Stomach (tissue), 9 donors: ENCODE measurements around the gene CYSTM1. TPM values are rescaled to one million over a fixed set of nuclear protein-coding genes. Genes with fewer than 3 reads are reported as not detected.

Experiments
- DNase-seq, 2 donors: peaks; one replicate each; pipeline versions ENCODE4 v3.0.0 to v3.0.0-alpha.2; 2013 to 2019
- H3K27ac ChIP-seq, 5 donors: fragments of 200-600 bp in 4 of 5; sonication (generic) in 4 of 5; one replicate each; pipeline ENCODE4 v1.5.1; 2013 to 2019; ENCODE audit warnings: mild to moderate bottlenecking in 1 of 5, moderate library complexity in 1 of 5
- H3K27me3 ChIP-seq, 3 donors: fragments of 200-600 bp; sonication (generic); one replicate each; pipeline ENCODE4 v1.5.1; 2017 to 2019; ENCODE audit warnings: mixed run types in 1 of 3
- H3K36me3 ChIP-seq, 4 donors: fragments of 200-600 bp; sonication (generic); 1 replicate in 3 of 4; 2 replicates in 1 of 4; pipeline ENCODE4 v1.5.1; 2016 to 2019
- H3K4me1 ChIP-seq, 4 donors: fragments of 200-600 bp; sonication (generic); one replicate each; pipeline ENCODE4 v1.5.1; 2016 to 2019
- H3K4me3 ChIP-seq, 4 donors: fragments of 200-600 bp; sonication (generic) in 3 of 4; one replicate each; pipeline ENCODE4 v1.5.1; 2016 to 2019; ENCODE audit warnings: mild to moderate bottlenecking in 1 of 4
- H3K9me3 ChIP-seq, 4 donors: fragments of 200-600 bp; sonication (generic); one replicate each; pipeline ENCODE4 v1.5.1; 2016 to 2019
- EP300 ChIP-seq: sonication (generic); formaldehyde crosslinking; IDR thresholded peaks from one replicate; pipeline ENCODE4 v1.6.1; 2017; ENCODE audit warnings: antibody characterized with exemption
- POLR2A ChIP-seq, 4 donors: fragments of 450-650 bp; IDR thresholded peaks; one replicate each; pipeline ENCODE4 v1.6.1; 2016; ENCODE audit warnings: antibody characterized with exemption in 4 of 4, control low read depth in 2 of 4, mild to moderate bottlenecking in 1 of 4, moderate library complexity in 1 of 4
- POLR2AphosphoS5 ChIP-seq, 3 donors: sonication (generic); formaldehyde crosslinking; IDR thresholded peaks; one replicate each; pipeline ENCODE4 v1.6.1; 2016; ENCODE audit warnings: antibody characterized with exemption in 3 of 3
- WGBS, 5 donors: extraction: QIAGEN DNeasy Blood & Tissue Kit in 3 of 5; methylation state at CpG; one replicate each; pipeline versions ENCODE4 v1.1.5 to v1.1.7; 2013 to 2018; 5-methylcytosine and 5-hydroxymethylcytosine counted together
- intact Hi-C: fragments of 100-400 bp; cut with DNase I; formaldehyde crosslinking; loops from one replicate; pipeline ENCODE4 v1.15.1; 2023; ENCODE audit warnings: low total_unique reads
- polyA plus RNA-seq, 3 donors: library from polyadenylated mRNA; stranded (reverse); fragments of 200-250 nt; gene quantifications; one replicate each; pipeline ENCODE4 v1.2.3, GENCODE V29; 2013
- total RNA-seq, 5 donors: library from RNA; depleted of rRNA; stranded (reverse); fragments of >200 nt; gene quantifications; one replicate each; pipeline versions ENCODE4 v1.1.0 to v1.2.3, GENCODE V29; 2014 to 2016
- TF ChIP-seq, protein P1 (sequence below), 7 experiments: fragments of 450-650 bp in 4 of 7; fragments of 200-600 bp in 3 of 7; sonication (generic) in 3 of 7; IDR thresholded peaks; one replicate each; pipeline ENCODE4 v1.5.1; 2016 to 2019; ENCODE audit warnings: antibody characterized with exemption in 7 of 7, control low read depth in 2 of 7, mild to moderate bottlenecking in 1 of 7
- donor health status: healthy with polysubstance abuse.
- donor health status: Bipolar disorder and iron deficiency.
- donor health status: healthy.

CYSTM1 gene
- total and polyA plus RNA-seq, 8 donors = 23.2 to 3,028 (median 321) TPM

DNA sequence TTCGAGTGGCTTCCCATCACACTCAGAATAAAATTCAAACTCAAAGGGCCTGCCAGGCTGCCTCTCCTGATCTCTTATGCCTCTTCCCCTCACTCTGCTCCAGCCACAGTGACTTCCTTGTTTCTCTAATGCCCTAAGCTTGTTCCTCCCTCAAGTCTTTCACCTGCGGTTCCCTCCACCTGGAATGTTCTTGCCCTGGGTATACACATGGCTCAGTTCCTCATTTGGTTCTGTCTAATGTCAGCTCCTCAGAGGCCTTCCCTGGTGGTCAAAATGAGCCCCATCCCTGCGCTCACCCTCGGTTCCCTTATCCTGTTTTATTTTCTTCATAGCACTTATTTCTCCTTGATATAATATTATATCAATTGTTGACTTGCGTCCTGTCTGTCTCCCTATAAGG, 12.7 kb upstream of the CYSTM1 start:
- TF ChIP-seq, protein P1, sequence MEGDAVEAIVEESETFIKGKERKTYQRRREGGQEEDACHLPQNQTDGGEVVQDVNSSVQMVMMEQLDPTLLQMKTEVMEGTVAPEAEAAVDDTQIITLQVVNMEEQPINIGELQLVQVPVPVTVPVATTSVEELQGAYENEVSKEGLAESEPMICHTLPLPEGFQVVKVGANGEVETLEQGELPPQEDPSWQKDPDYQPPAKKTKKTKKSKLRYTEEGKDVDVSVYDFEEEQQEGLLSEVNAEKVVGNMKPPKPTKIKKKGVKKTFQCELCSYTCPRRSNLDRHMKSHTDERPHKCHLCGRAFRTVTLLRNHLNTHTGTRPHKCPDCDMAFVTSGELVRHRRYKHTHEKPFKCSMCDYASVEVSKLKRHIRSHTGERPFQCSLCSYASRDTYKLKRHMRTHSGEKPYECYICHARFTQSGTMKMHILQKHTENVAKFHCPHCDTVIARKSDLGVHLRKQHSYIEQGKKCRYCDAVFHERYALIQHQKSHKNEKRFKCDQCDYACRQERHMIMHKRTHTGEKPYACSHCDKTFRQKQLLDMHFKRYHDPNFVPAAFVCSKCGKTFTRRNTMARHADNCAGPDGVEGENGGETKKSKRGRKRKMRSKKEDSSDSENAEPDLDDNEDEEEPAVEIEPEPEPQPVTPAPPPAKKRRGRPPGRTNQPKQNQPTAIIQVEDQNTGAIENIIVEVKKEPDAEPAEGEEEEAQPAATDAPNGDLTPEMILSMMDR (IDR thresholded peaks at IDR 0.05) = no peak
- TF ChIP-seq POLR2AphosphoS5 (IDR thresholded peaks at IDR 0.05) (no peak), POLR2A (IDR thresholded peaks at IDR 0.05) (no peak), EP300 (no peak)
- no peaks in the 10 kb centered on the region for H3K9me3 ChIP-seq
- no peak for DNase-seq
- peak overlapping the region in 4 of 5 donors; percentile 5 to 55 (median 20) for H3K27ac ChIP-seq
- peaks cover 14 to 45% (median 36%) of the 10 kb centered on the region in 4 donors for H3K4me1 ChIP-seq
- H3K36me3 ChIP-seq = no peaks in the 10 kb centered on the region
- WGBS, 5 donors = 51 to 75% (median 68%) methylated on average over 5 of the region's 5 CpGs
- no peaks in the 10 kb centered on the region for H3K27me3 ChIP-seq
- no peak overlapping the region for H3K4me3 ChIP-seq
- intact Hi-C loops = no loop called here

DNA sequence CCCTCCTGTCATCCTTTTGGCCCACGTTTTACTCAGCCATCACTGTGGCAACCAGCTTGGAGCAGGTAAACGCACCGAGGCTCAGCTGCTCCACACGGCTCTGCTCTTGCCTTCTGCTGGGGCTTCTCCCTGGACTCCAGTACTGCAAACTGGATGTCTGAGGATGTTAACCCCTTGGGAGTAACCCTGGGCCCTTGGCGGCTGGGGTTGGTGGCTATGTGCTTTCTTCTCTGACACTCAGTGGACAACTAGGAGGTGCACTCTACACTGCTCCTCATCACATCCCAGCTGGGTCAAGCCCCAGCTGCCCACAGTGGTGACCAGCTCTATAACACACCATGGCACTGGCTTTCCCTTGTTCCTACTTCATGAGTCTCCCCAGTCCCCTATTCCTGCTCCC, 12.2 kb upstream of the CYSTM1 start:
- TF ChIP-seq POLR2AphosphoS5 (IDR thresholded peaks at IDR 0.05) (no peak), POLR2A (IDR thresholded peaks at IDR 0.05) (no peak), EP300 (no peak)
- TF ChIP-seq, protein P1 (IDR thresholded peaks at IDR 0.05) = no peak
- Histone ChIP-seq H3K27ac (peak overlapping the region in 4 of 5 donors; percentile 2 to 55 (median 20)), H3K9me3 (no peaks in the 10 kb centered on the region), H3K4me3 (no peak overlapping the region), H3K27me3 (no peaks in the 10 kb centered on the region), H3K4me1 (peaks cover 10 to 45% (median 36%) of the 10 kb centered on the region in 4 donors), H3K36me3 (no peaks in the 10 kb centered on the region)
- intact Hi-C loops = no loop called here
- WGBS, 5 donors = 42 to 67% (median 51%) methylated on average over 4 to 5 of the region's 5 CpGs
- DNase-seq = peak in 1 of 2 donors; percentile 48

DNA sequence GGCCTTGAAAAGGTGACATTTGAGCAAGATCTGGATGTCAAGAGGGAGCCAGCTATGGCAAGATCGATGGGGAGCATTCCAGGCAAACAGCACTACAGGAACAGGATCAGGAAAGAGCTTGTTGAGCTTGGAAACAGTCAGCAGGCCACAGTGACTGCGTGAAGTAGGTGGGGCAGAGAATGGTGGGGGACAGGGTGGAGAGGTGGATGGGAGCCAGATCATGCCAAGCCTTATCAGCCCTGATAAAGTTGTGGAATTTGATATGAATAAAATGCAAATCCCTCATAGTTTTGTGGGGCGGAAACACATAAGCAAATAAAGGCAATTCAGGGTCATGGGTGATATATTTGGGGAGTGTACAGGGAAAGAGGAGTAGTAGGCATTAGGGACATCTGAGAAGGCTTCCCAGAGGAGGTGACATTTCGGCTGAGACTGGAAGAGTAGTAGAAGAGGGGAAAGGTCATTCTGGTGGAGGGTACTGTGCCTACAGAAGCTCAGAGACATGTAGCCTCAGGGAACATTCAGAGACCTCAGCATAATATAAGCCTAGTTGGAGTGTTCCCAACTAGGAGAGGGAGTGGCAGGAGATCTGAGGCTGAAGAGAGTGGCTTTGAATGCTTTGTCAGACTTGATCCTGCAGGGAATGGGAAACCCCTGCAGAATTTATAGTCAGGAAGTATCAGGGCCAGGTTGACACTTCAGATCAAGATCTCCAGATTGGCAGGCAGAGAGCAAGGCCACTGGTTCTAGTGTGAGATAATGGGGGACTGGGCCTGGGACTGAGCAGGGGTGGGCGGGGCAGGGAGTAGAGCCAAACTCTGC, 9.7 kb upstream of the CYSTM1 start:
- Histone ChIP-seq H3K27ac (peak overlapping the region; percentile 74 to 85 (median 82)), H3K9me3 (no peaks in the 10 kb centered on the region)

DNA sequence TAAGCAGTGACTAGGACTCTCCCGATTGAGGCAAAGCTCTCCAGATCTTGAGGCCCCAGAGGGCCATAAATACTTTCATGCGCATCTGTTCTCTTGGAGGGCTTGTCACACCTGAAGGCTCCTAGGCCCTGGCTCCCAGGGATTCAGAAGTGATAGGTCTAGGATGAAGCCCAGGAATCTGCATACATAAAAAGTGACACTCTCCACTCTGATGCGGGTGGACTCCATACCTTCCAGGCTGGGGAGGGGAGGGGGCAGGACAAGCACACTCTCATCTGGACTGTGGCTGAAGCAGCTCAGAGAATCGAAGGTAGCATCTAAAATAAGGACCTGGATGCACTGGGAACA, 9.1 kb upstream of the CYSTM1 start:
- no peaks in the 10 kb centered on the region for H3K9me3 ChIP-seq
- 34 to 60% (median 43%) methylated on average over 4 of the region's 4 CpGs for WGBS, 5 donors
- TF ChIP-seq, protein P1 (IDR thresholded peaks at IDR 0.05) = no peak
- no peak for TF ChIP-seq POLR2AphosphoS5 (IDR thresholded peaks at IDR 0.05)
- no peak for TF ChIP-seq EP300
- no peak for TF ChIP-seq POLR2A (IDR thresholded peaks at IDR 0.05)

More for the DNA sequence above, 9.7 kb upstream of the CYSTM1 start:
- Histone ChIP-seq H3K4me1 (peaks cover 10 to 66% (median 47%) of the 10 kb centered on the region in 4 donors), H3K36me3 (no peaks in the 10 kb centered on the region), H3K27me3 (no peaks in the 10 kb centered on the region), H3K4me3 (no peak overlapping the region)
- no peak for TF ChIP-seq EP300
- peak in 2 of 3 donors; percentile 81 to 94 for TF ChIP-seq POLR2AphosphoS5 (IDR thresholded peaks at IDR 0.05)
- intact Hi-C loops = no loop called here
- WGBS, 5 donors = 27 to 49% (median 41%) methylated on average over 5 of the region's 5 CpGs
- peak; percentile 91 to 92 for DNase-seq

DNA sequence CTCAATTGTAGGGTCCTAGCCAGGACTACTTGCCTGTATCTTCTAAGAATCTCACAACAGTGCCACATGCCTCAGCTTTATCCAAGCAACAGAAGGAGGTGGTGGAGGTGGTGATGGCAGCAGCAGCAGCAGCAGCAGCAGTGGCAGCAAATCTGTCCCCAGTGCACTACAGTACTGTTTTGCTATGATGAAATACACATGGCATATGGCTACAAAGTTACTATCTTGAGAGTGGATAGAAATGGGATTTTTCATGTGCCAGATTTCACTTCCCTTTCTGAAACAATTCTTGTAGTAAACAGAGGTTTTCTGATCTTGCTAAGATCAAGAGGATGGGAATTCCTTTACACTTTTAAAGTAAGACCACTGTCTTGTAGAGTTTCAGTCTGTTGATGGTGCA, 8.1 kb upstream of the CYSTM1 start:
- no peak for DNase-seq
- peak overlapping the region in 4 of 5 donors; percentile 74 to 83 (median 80) for H3K27ac ChIP-seq
- no peaks in the 10 kb centered on the region for H3K9me3 ChIP-seq
- H3K4me3 ChIP-seq = no peak overlapping the region
- H3K27me3 ChIP-seq = no peaks in the 10 kb centered on the region
- intact Hi-C loops = no loop called here
- H3K36me3 ChIP-seq = no peaks in the 10 kb centered on the region
- peaks cover 10 to 65% (median 47%) of the 10 kb centered on the region in 4 donors for H3K4me1 ChIP-seq
- TF ChIP-seq, protein P1 (IDR thresholded peaks at IDR 0.05) = no peak
- TF ChIP-seq POLR2A (IDR thresholded peaks at IDR 0.05) (no peak), EP300 (no peak), POLR2AphosphoS5 (IDR thresholded peaks at IDR 0.05) (no peak)

More for the DNA sequence above, 9.1 kb upstream of the CYSTM1 start:
- Histone ChIP-seq H3K4me3 (no peak overlapping the region), H3K27me3 (no peaks in the 10 kb centered on the region), H3K36me3 (no peaks in the 10 kb centered on the region), H3K4me1 (peaks cover 10 to 66% (median 47%) of the 10 kb centered on the region in 4 donors), H3K27ac (peak overlapping the region; percentile 74 to 85 (median 82))
- DNase-seq = no peak
- intact Hi-C loops = no loop called here
